Keratinocyte (primary cell): ENCODE results near the gene LPGAT1. TPM values are rescaled to one million over a fixed set of nuclear protein-coding genes. Genes with fewer than 3 reads are reported as not detected.
A peak's percentile ranks its signal among the peaks of the same experiment; 100 is the strongest.

ENCODE experiments used
- DNase-seq: peaks from one replicate; pipeline ENCODE4 v3.0.0-alpha.2; 2011; ENCODE audit warnings: low read depth, missing footprints, low spot score
- FAIRE-seq: peaks from 2 replicates; lab custom pipeline; 2011; peaks lifted over from hg19 to GRCh38; lab: Jason Lieb, UNC
- H2AFZ ChIP-seq: 2 replicates; pipeline ENCODE4 v1.6.0; 2012; ENCODE audit warnings: low read length, control low read depth, inconsistent platforms; ENCODE audit not compliant: control insufficient read depth
- H3K27ac ChIP-seq: 2 replicates; pipeline ENCODE4 v1.5.1; 2011; ENCODE audit warnings: low read length; ENCODE audit not compliant: control insufficient read depth, insufficient read depth
- H3K27me3 ChIP-seq: 3 replicates; pipeline ENCODE4 v1.6.0; 2011; ENCODE audit warnings: low read length; ENCODE audit not compliant: control insufficient read depth, insufficient read depth; ENCODE audit errors: extremely low read depth
- H3K36me3 ChIP-seq, 2 experiments: 2 replicates in 1 of 2; 3 replicates in 1 of 2; pipeline ENCODE4 v1.5.1; 2011; ENCODE audit warnings: low read length in 2 of 2, mild to moderate bottlenecking in 1 of 2; ENCODE audit not compliant: control insufficient read depth in 2 of 2, insufficient read depth in 2 of 2; ENCODE audit errors: extremely low read depth in 1 of 2
- H3K4me1 ChIP-seq: 3 replicates; pipeline ENCODE4 v1.5.1; 2011; ENCODE audit warnings: low read length; ENCODE audit not compliant: control insufficient read depth, insufficient read depth; ENCODE audit errors: extremely low read depth
- H3K4me2 ChIP-seq: 3 replicates; pipeline ENCODE4 v1.6.0; 2011; ENCODE audit warnings: low read depth, low read length; ENCODE audit not compliant: control insufficient read depth, insufficient read depth; ENCODE audit errors: extremely low read depth
- H3K4me3 ChIP-seq, 3 experiments: fragments of 200-600 bp in 1 of 3; sonication (generic) in 1 of 3; 2 replicates in 2 of 3; 3 replicates in 1 of 3; pipeline ENCODE4 v1.5.1; 2011 to 2016; ENCODE audit warnings: low read length in 3 of 3, mild to moderate bottlenecking in 3 of 3, control low read depth in 2 of 3, inconsistent platforms in 1 of 3, low read depth in 1 of 3, mixed read lengths in 1 of 3, mixed run types in 1 of 3, moderate library complexity in 1 of 3; ENCODE audit not compliant: control insufficient read depth in 2 of 3, insufficient read depth in 2 of 3; ENCODE audit errors: extremely low read depth in 1 of 3
- H3K79me2 ChIP-seq: 2 replicates; pipeline ENCODE4 v1.6.0; 2012; ENCODE audit warnings: low read length; ENCODE audit not compliant: control insufficient read depth, insufficient read depth
- H3K9ac ChIP-seq: 3 replicates; pipeline ENCODE4 v1.6.0; 2011; ENCODE audit warnings: low read length; ENCODE audit not compliant: control insufficient read depth, insufficient read depth; ENCODE audit errors: extremely low read depth
- H3K9me1 ChIP-seq: 3 replicates; pipeline ENCODE4 v1.6.0; 2011; ENCODE audit warnings: low read length; ENCODE audit not compliant: control insufficient read depth, insufficient read depth; ENCODE audit errors: extremely low read depth
- H3K9me3 ChIP-seq: 2 replicates; pipeline ENCODE4 v1.5.1; 2012; ENCODE audit warnings: low read depth, low read length; ENCODE audit not compliant: control insufficient read depth
- H4K20me1 ChIP-seq: 3 replicates; pipeline ENCODE4 v1.6.0; 2011; ENCODE audit warnings: low read length; ENCODE audit not compliant: control insufficient read depth, insufficient read depth; ENCODE audit errors: extremely low read depth
- EZH2 ChIP-seq: IDR thresholded peaks from one replicate; pipeline ENCODE4 v1.6.1; 2012; ENCODE audit warnings: inconsistent platforms, mild to moderate bottlenecking, low read length, moderate library complexity
- dilution Hi-C: fragments of 300-500 bp; cut with MboI; formaldehyde crosslinking; loops from one replicate; pipeline ENCODE4 v1.7.0; 2020; ENCODE audit warnings: low sequenced_read_pairs; ENCODE audit not compliant: extremely low pct_ligation_motif_present
- polyA plus RNA-seq, 5 experiments: library from polyadenylated mRNA; depleted of rRNA in 3 of 5; stranded (reverse) in 3 of 5; stranded (forward) in 1 of 5; unstranded in 1 of 5; fragments of >200 nt; gene quantifications; 1 replicate in 1 of 5; 2 replicates in 3 of 5; 3 replicates in 1 of 5; pipeline versions ENCODE4 v1.2.1 to v1.2.3, GENCODE V29; 2011 to 2012; ENCODE audit warnings: missing spikeins in 2 of 5, low read depth in 1 of 5, low replicate concordance in 1 of 5
- TF ChIP-seq, protein P1 (sequence below), 3 experiments: IDR thresholded peaks in 1 of 3; conservative IDR thresholded peaks in 1 of 3; optimal IDR thresholded peaks in 1 of 3; 2 replicates in 2 of 3; 3 replicates in 1 of 3; pipeline versions ENCODE3 to v1.5.1; 2011; ENCODE audit warnings: low read length in 3 of 3, mild to moderate bottlenecking in 3 of 3, moderate library complexity in 2 of 3, control low read depth in 1 of 3, inconsistent platforms in 1 of 3; ENCODE audit not compliant: insufficient read depth in 2 of 3; ENCODE audit errors: extremely low read depth in 1 of 3

Gene LPGAT1
- polyA plus RNA-seq, 1 donor (not counting 4 experiments of a cell fraction or from before 2014, with no cell fraction given): 14.7 TPM

GRCh38 chr1:211698161-211699026 is 132.2 kb downstream of the LPGAT1 start:
- Histone ChIP-seq H3K4me3 (no peak overlapping the region), H4K20me1 (no peaks in the 10 kb centered on the region), H3K4me2 (peak overlapping the region; percentile 57), H3K79me2 (no peaks in the 10 kb centered on the region), H3K4me1 (peaks cover 22% of the 10 kb centered on the region), H3K27me3 (no peaks in the 10 kb centered on the region), H3K9ac (no peak overlapping the region), H3K9me1 (no peaks in the 10 kb centered on the region), H2AFZ (peak overlapping the region; percentile 57), H3K27ac (no peak overlapping the region), H3K36me3 (no peaks in the 10 kb centered on the region), H3K9me3 (no peaks in the 10 kb centered on the region)
- dilution Hi-C loops: no loop called here
- TF ChIP-seq EZH2: no peak
- TF ChIP-seq, protein P1, sequence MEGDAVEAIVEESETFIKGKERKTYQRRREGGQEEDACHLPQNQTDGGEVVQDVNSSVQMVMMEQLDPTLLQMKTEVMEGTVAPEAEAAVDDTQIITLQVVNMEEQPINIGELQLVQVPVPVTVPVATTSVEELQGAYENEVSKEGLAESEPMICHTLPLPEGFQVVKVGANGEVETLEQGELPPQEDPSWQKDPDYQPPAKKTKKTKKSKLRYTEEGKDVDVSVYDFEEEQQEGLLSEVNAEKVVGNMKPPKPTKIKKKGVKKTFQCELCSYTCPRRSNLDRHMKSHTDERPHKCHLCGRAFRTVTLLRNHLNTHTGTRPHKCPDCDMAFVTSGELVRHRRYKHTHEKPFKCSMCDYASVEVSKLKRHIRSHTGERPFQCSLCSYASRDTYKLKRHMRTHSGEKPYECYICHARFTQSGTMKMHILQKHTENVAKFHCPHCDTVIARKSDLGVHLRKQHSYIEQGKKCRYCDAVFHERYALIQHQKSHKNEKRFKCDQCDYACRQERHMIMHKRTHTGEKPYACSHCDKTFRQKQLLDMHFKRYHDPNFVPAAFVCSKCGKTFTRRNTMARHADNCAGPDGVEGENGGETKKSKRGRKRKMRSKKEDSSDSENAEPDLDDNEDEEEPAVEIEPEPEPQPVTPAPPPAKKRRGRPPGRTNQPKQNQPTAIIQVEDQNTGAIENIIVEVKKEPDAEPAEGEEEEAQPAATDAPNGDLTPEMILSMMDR (optimal IDR thresholded peaks at IDR 0.05 in 1 of 3, IDR thresholded peaks at IDR 0.05 in 1 of 3, conservative IDR thresholded peaks at IDR 0.05 in 1 of 3; ENCODE audit: extremely low read depth in 1 of 3, insufficient read depth in 2 of 3, low read length in 3 of 3): peak; percentile 97 to 100 (median 99)
- FAIRE-seq (no peak), DNase-seq (no peak)

GRCh38 chr1:211697356-211697755 is 133.2 kb downstream of the LPGAT1 start:
- TF ChIP-seq, protein P1 (optimal IDR thresholded peaks at IDR 0.05 in 1 of 3, IDR thresholded peaks at IDR 0.05 in 1 of 3, conservative IDR thresholded peaks at IDR 0.05 in 1 of 3; ENCODE audit: extremely low read depth in 1 of 3, insufficient read depth in 2 of 3, low read length in 3 of 3): no peak
- no peak for TF ChIP-seq EZH2
- Histone ChIP-seq H4K20me1 (no peaks in the 10 kb centered on the region), H3K27me3 (no peaks in the 10 kb centered on the region), H3K4me1 (peaks cover 21% of the 10 kb centered on the region), H3K9me1 (no peaks in the 10 kb centered on the region), H3K27ac (no peak overlapping the region), H3K9me3 (no peaks in the 10 kb centered on the region), H2AFZ (no peak overlapping the region), H3K79me2 (no peaks in the 10 kb centered on the region), H3K4me3 (no peak overlapping the region), H3K9ac (no peak overlapping the region), H3K36me3 (no peaks in the 10 kb centered on the region), H3K4me2 (no peak overlapping the region)
- dilution Hi-C loops: no loop called here
- DNase-seq (no peak), FAIRE-seq (no peak)
